Endothelial cell of umbilical vein (primary cell): ENCODE data around the gene PKD1L1. TPM values are rescaled to one million over a fixed set of nuclear protein-coding genes. Genes with fewer than 3 reads are reported as not detected.

ENCODE experiments used
- BruUV-seq: library from RNA; stranded (reverse); fragments of 400-500 nt; replicated peaks from 2 replicates; lab custom pipeline; 2021; lab: Mats Ljungman, UMichigan
- CTCF ChIA-PET: fragments of 300-600, 350-600 bp; sonication (Branson Sonifier 250); formaldehyde crosslinking; loops from one replicate; lab custom pipeline; 2021; ENCODE audit warnings: antibody characterized with exemption, inconsistent platforms; lab: Charles Lee
- POLR2A ChIA-PET: fragments of 300-600, 350-600 bp; sonication (Branson Sonifier 250); formaldehyde crosslinking; loops from one replicate; lab custom pipeline; 2021; ENCODE audit warnings: antibody characterized with exemption, inconsistent platforms; lab: Charles Lee
- DNase-seq: peaks from one replicate; pipeline ENCODE4 v3.0.0-alpha.2; 2011; ENCODE audit warnings: low read depth, low spot score
- FAIRE-seq: peaks from 2 replicates; lab custom pipeline; 2011; peaks lifted over from hg19 to GRCh38; lab: Jason Lieb, UNC
- H2AFZ ChIP-seq: 2 replicates; pipeline ENCODE4 v1.6.0; 2012; ENCODE audit warnings: low read depth, low read length, control low read depth, inconsistent platforms
- H3K27ac ChIP-seq: 2 replicates; pipeline ENCODE4 v1.5.1; 2011; ENCODE audit warnings: low read depth, mild to moderate bottlenecking, control low read depth, low read length, moderate library complexity; ENCODE audit not compliant: insufficient read depth
- H3K27me3 ChIP-seq, 2 experiments: 2 replicates each; pipeline versions ENCODE4 v1.6.0 to v1.6.1; 2011; ENCODE audit warnings: low read length in 2 of 2, mixed read lengths in 1 of 2; ENCODE audit not compliant: control insufficient read depth in 2 of 2, insufficient read depth in 2 of 2
- H3K36me3 ChIP-seq, 2 experiments: 2 replicates in 1 of 2; 3 replicates in 1 of 2; pipeline ENCODE4 v1.5.1; 2011; ENCODE audit warnings: low read length in 2 of 2, mild to moderate bottlenecking in 1 of 2, moderate library complexity in 1 of 2; ENCODE audit not compliant: control insufficient read depth in 2 of 2, insufficient read depth in 2 of 2; ENCODE audit errors: extremely low read depth in 1 of 2
- H3K4me1 ChIP-seq: 3 replicates; pipeline ENCODE4 v1.5.1; 2011; ENCODE audit warnings: mild to moderate bottlenecking, low read length; ENCODE audit not compliant: control insufficient read depth, insufficient read depth; ENCODE audit errors: extremely low read depth
- H3K4me2 ChIP-seq: 2 replicates; pipeline ENCODE4 v1.6.1; 2011; ENCODE audit warnings: low read length, control low read depth, mixed read lengths; ENCODE audit not compliant: insufficient read depth
- H3K4me3 ChIP-seq, 3 experiments: fragments of 200-600 bp in 1 of 3; sonication (generic), shearing (Covaris generic) in 1 of 3; replicated peaks in 1 of 3; 2 replicates each; pipeline ENCODE4 v1.5.1; 2011 to 2016; ENCODE audit warnings: control low read depth in 3 of 3, low read length in 3 of 3, mild to moderate bottlenecking in 2 of 3, inconsistent platforms in 1 of 3, low read depth in 1 of 3, moderate library complexity in 1 of 3; ENCODE audit not compliant: insufficient read depth in 1 of 3
- H3K79me2 ChIP-seq: 2 replicates; pipeline ENCODE4 v1.6.0; 2012; ENCODE audit warnings: low read length, inconsistent platforms; ENCODE audit not compliant: control insufficient read depth, insufficient read depth
- H3K9ac ChIP-seq: replicated peaks from 2 replicates; pipeline ENCODE3; 2011; ENCODE audit warnings: low read length, control low read depth; ENCODE audit not compliant: insufficient read depth; ENCODE audit errors: extremely low read depth
- H3K9me1 ChIP-seq: replicated peaks from 3 replicates; pipeline ENCODE4 v1.6.0; 2011; ENCODE audit warnings: mild to moderate bottlenecking, low read length; ENCODE audit not compliant: control insufficient read depth, insufficient read depth; ENCODE audit errors: extremely low read depth
- H3K9me3 ChIP-seq: replicated peaks from 2 replicates; pipeline ENCODE4 v1.5.1; 2012; ENCODE audit warnings: low read length, inconsistent platforms; ENCODE audit not compliant: control insufficient read depth, insufficient read depth
- H4K20me1 ChIP-seq: replicated peaks from 2 replicates; pipeline ENCODE3; 2011; ENCODE audit warnings: mild to moderate bottlenecking, low read length; ENCODE audit not compliant: control insufficient read depth, insufficient read depth; ENCODE audit errors: extremely low read depth
- EZH2 ChIP-seq: IDR thresholded peaks from 2 replicates; pipeline ENCODE4 v1.6.1; 2012; ENCODE audit warnings: borderline replicate concordance, low read depth, mild to moderate bottlenecking, moderate library complexity, low read length, inconsistent platforms; ENCODE audit not compliant: severe bottlenecking
- FOS ChIP-seq: IDR thresholded peaks from 2 replicates; pipeline ENCODE4 v1.6.1; 2011; ENCODE audit warnings: mild to moderate bottlenecking, low read length, moderate library complexity, borderline replicate concordance; ENCODE audit not compliant: insufficient read depth
- GATA2 ChIP-seq: IDR thresholded peaks from 2 replicates; pipeline ENCODE4 v1.7.0; 2011; ENCODE audit warnings: low read depth, mild to moderate bottlenecking, moderate library complexity, mixed read lengths, low read length; ENCODE audit not compliant: insufficient read length, insufficient read depth
- JUN ChIP-seq: IDR thresholded peaks from 2 replicates; pipeline ENCODE4 v1.6.1; 2011; ENCODE audit warnings: borderline replicate concordance, low read depth; ENCODE audit not compliant: insufficient read length, insufficient read depth
- MYC ChIP-seq: IDR thresholded peaks from one replicate; pipeline ENCODE4 v1.6.1; 2011; ENCODE audit warnings: mild to moderate bottlenecking, low read depth, low read length
- POLR2A ChIP-seq: IDR thresholded peaks from 2 replicates; pipeline ENCODE4 v1.6.1; 2012; ENCODE audit warnings: low read depth, mild to moderate bottlenecking, control low read depth, low read length
- POLR2AphosphoS5 ChIP-seq: IDR thresholded peaks from 2 replicates; pipeline ENCODE4 v1.6.1; 2012; ENCODE audit warnings: low read depth, mild to moderate bottlenecking, control low read depth, low read length, moderate library complexity; ENCODE audit not compliant: insufficient read depth
- dilution Hi-C: fragments of 300-500 bp; cut with MboI; formaldehyde crosslinking; loops from one replicate; pipeline ENCODE4 v1.15.0; 2019; ENCODE audit warnings: low sequenced_read_pairs; ENCODE audit not compliant: extremely low pct_ligation_motif_present
- intact Hi-C: fragments of 100-400 bp; cut with micrococcal nuclease; formaldehyde crosslinking; loops from one replicate; pipeline ENCODE4 v1.10.0; 2022
- polyA plus RNA-seq, 4 experiments: library from polyadenylated mRNA; depleted of rRNA in 3 of 4; stranded (reverse) in 3 of 4; unstranded in 1 of 4; fragments of >200 nt; gene quantifications; 2 replicates each; pipeline versions ENCODE4 v1.2.1 to v1.2.3, GENCODE V29; 2011 to 2012; ENCODE audit warnings: missing spikeins in 1 of 4
- total RNA-seq: library from RNA; stranded (reverse); gene quantifications from 2 replicates; pipeline ENCODE4 v1.2.3, GENCODE V29; 2021
- TF ChIP-seq, protein P1 (sequence below): IDR thresholded peaks from 2 replicates; pipeline ENCODE4 v1.6.1; 2011; ENCODE audit not compliant: insufficient read depth, insufficient read length
- TF ChIP-seq, protein P2 (sequence below), 2 donors: IDR thresholded peaks; 1 replicate in 1 of 2; 2 replicates in 1 of 2; pipeline ENCODE4 v1.5.1; 2011; ENCODE audit warnings: low read length in 2 of 2, mild to moderate bottlenecking in 2 of 2, moderate library complexity in 2 of 2, control low read depth in 1 of 2, inconsistent platforms in 1 of 2, low read depth in 1 of 2; ENCODE audit not compliant: insufficient read depth in 1 of 2; ENCODE audit errors: extremely low read depth in 1 of 2

The PKD1L1 gene
- total and polyA plus RNA-seq, 2 donors (not counting 3 experiments of a cell fraction or from before 2014, with no cell fraction given) = 4.1 to 5.9 TPM

DNA sequence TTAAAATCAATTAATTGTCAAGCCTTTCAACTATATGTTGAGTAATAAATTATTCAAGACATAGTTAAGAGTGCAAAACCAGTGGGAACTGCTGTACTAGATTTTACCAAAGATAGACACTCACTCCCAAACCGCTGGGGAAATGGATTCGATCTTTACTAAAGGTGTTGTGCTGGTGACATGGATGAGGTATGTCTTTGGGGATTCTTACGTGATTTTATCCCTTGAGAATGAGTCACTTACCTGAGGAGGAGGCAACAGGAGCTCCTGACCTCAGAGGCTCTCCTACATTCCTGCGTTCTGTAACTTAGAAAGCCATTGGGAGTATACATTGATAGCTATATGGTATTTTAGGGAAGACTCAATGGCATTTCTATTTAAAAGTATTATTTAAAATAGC, 165.5 kb downstream of the PKD1L1 start:
- intact Hi-C loops (loop anchor here (10.0 kb wide), 1 partner anchor 1028 kb away; no protein-coding TSS in a partner anchor), dilution Hi-C loops (no loop called here)
- POLR2A ChIA-PET = no interaction called here
- H3K27me3 ChIP-seq = no peaks in the 10 kb centered on the region
- no peaks in the 10 kb centered on the region for H4K20me1 ChIP-seq
- CTCF ChIA-PET = interaction anchor here (1.1 to 2.6 kb wide), 5 partner anchors 11 to 347 kb away, joined by 3 to 13 read pairs (median 8); no protein-coding TSS in a partner anchor
- no TSS peak for BruUV-seq
- no peaks in the 10 kb centered on the region for H3K9me3 ChIP-seq
- H3K79me2 ChIP-seq = no peaks in the 10 kb centered on the region
- no peak overlapping the region for H3K9ac ChIP-seq
- DNase-seq (no peak), FAIRE-seq (no peak)
- H3K27ac ChIP-seq = peak overlapping the region; percentile 100
- H3K36me3 ChIP-seq = no peaks in the 10 kb centered on the region
- TF ChIP-seq FOS (no peak), JUN (no peak), POLR2A (no peak), POLR2AphosphoS5 (no peak), GATA2 (no peak), MYC (no peak), EZH2 (no peak)
- TF ChIP-seq, protein P1, sequence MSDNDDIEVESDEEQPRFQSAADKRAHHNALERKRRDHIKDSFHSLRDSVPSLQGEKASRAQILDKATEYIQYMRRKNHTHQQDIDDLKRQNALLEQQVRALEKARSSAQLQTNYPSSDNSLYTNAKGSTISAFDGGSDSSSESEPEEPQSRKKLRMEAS = no peak
- TF ChIP-seq, protein P2, sequence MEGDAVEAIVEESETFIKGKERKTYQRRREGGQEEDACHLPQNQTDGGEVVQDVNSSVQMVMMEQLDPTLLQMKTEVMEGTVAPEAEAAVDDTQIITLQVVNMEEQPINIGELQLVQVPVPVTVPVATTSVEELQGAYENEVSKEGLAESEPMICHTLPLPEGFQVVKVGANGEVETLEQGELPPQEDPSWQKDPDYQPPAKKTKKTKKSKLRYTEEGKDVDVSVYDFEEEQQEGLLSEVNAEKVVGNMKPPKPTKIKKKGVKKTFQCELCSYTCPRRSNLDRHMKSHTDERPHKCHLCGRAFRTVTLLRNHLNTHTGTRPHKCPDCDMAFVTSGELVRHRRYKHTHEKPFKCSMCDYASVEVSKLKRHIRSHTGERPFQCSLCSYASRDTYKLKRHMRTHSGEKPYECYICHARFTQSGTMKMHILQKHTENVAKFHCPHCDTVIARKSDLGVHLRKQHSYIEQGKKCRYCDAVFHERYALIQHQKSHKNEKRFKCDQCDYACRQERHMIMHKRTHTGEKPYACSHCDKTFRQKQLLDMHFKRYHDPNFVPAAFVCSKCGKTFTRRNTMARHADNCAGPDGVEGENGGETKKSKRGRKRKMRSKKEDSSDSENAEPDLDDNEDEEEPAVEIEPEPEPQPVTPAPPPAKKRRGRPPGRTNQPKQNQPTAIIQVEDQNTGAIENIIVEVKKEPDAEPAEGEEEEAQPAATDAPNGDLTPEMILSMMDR (IDR thresholded peaks at IDR 0.05; ENCODE audit: extremely low read depth in 1 of 2, insufficient read depth in 1 of 2, low read depth in 1 of 2, low read length in 2 of 2) = no peak
- H2AFZ ChIP-seq = no peak overlapping the region
- no peaks in the 10 kb centered on the region for H3K9me1 ChIP-seq
- H3K4me3 ChIP-seq = no peak overlapping the region
- H3K4me1 ChIP-seq = peaks cover 50% of the 10 kb centered on the region
- H3K4me2 ChIP-seq = no peak overlapping the region
